GM10248 (cell line): ENCODE measurements around the gene CNTNAP1.

Source experiments
- CTCF ChIA-PET: fragments of 300-600 bp; sonication (Branson Sonifier 250); formaldehyde crosslinking; extraction: SDS; loops from one replicate; lab custom pipeline; 2021; ENCODE audit warnings: antibody characterized with exemption; lab: Yijun Ruan, JAX
- POLR2A ChIA-PET: fragments of 350-650 bp; sonication (Branson Sonifier 250); formaldehyde crosslinking; extraction: SDS; loops from one replicate; lab custom pipeline; 2020; ENCODE audit warnings: antibody characterized with exemption; lab: Yijun Ruan, JAX
- DNase-seq: peaks from one replicate; pipeline ENCODE4 v3.0.0; 2012; ENCODE audit errors: extremely low spot score
- TF ChIP-seq, protein P1 (sequence below): IDR thresholded peaks from 2 replicates; pipeline ENCODE4 v1.5.1; 2012; ENCODE audit warnings: mild to moderate bottlenecking, low read depth; ENCODE audit errors: extremely low read depth, missing control alignments, control extremely low read depth

Gene CNTNAP1

DNA sequence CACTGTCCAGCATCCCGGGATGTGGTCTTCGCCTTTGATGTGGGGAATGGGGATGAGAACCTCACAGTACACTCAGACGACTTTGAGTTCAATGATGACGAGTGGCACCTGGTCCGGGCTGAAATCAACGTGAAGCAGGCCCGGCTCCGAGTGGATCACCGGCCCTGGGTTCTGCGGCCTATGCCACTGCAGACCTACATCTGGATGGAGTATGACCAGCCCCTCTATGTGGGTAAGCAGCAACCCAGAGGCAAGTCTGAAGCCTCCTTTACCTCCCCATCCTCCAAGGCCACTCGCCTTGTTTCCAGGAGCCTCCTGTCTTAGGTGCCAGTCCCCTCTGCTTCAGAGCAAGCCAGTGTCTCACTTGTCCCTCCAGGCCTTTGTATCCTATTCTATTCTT lies 10.2 kb downstream of the CNTNAP1 start:
- POLR2A ChIA-PET, result interaction anchor here (0.8 kb wide), 1 partner anchor 445 kb away, joined by 4 read pairs; no protein-coding TSS in a partner anchor
- DNase-seq, result no peak
- TF ChIP-seq, protein P1, sequence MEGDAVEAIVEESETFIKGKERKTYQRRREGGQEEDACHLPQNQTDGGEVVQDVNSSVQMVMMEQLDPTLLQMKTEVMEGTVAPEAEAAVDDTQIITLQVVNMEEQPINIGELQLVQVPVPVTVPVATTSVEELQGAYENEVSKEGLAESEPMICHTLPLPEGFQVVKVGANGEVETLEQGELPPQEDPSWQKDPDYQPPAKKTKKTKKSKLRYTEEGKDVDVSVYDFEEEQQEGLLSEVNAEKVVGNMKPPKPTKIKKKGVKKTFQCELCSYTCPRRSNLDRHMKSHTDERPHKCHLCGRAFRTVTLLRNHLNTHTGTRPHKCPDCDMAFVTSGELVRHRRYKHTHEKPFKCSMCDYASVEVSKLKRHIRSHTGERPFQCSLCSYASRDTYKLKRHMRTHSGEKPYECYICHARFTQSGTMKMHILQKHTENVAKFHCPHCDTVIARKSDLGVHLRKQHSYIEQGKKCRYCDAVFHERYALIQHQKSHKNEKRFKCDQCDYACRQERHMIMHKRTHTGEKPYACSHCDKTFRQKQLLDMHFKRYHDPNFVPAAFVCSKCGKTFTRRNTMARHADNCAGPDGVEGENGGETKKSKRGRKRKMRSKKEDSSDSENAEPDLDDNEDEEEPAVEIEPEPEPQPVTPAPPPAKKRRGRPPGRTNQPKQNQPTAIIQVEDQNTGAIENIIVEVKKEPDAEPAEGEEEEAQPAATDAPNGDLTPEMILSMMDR, result no peak
- CTCF ChIA-PET, result interaction anchor here (1.0 to 2.1 kb wide), 2 partner anchors 12 kb away, joined by 3 to 6 read pairs; no protein-coding TSS in a partner anchor

DNA sequence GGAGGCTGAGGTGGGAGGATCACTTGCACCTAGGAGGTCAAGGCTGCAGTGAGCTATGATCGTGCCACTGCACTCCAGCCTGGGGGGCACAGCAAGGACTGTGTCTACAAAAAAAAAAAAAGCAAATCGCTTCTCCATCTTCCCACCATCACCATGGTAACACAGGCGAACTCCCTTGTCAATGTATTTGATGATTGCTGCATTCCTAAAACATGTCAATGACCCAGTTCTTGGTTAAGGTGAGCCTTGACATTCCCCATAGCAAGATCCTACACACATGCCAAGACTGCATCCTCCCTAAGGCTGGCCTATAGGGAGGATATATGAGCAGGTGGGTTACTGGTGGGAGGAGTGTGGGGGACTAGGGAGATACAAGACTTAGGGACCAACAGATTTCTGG lies 12.2 kb downstream of the CNTNAP1 start:
- ChIA-PET CTCF (interaction anchor here (0.9 to 2.8 kb wide), 3 partner anchors 12 to 472 kb away, joined by 3 to 8 read pairs (median 3); no protein-coding TSS in a partner anchor), POLR2A (interaction anchor here (0.6 kb wide), 1 partner anchor 298 kb away, joined by 3 read pairs; no protein-coding TSS in a partner anchor)
- DNase-seq, result no peak
- TF ChIP-seq, protein P1, result no peak

DNA sequence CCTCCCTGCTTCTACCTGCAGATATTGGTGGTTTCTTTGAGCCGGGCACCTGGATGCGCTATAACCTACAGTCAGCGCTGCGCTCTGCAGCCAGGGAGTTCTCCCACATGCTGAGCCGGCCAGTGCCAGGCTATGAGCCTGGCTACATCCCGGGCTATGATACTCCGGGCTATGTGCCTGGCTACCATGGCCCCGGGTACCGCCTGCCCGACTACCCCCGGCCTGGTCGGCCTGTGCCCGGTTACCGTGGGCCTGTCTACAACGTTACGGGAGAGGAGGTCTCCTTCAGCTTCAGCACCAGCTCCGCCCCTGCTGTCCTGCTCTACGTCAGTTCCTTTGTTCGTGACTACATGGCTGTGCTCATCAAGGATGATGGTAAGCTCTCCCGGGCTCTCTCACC lies 13.2 kb downstream of the CNTNAP1 start:
- DNase-seq, result no peak
- TF ChIP-seq, protein P1, result no peak
- ChIA-PET CTCF (interaction anchor here (0.6 to 2.8 kb wide), 3 partner anchors 12 to 118 kb away, joined by 3 to 8 read pairs (median 3); partner anchors contain the start of gene PSMC3IP), POLR2A (no interaction called here)

DNA sequence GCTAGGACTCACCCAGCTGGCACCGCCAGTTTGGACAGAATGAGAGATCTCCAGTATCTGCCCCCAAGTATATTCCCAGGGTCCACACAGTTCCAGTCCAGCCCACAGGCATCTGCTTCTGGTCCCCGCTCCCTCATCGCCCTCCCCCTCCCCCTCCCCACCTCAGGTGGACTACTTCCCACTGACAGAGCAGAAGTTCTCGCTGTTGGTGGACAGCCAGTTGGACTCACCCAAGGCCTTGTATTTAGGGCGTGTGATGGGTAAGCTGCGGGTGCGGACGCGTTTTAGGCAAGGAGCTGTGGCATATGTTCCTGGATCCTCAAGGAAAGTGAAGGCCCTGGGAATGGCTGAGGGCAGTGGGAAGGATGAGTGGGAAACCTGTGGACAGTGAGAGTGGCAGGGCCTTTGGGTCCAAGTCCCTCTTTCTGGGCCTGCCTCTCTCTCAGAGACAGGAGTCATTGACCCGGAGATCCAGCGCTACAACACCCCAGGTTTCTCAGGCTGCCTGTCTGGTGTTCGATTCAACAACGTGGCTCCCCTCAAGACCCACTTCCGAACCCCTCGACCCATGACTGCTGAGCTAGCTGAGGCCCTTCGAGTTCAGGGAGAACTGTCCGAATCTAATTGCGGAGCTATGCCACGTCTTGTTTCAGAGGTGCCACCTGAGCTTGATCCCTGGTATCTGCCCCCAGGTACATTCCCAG lies 14.9 kb downstream of the CNTNAP1 start:
- TF ChIP-seq, protein P1, result no peak
- POLR2A ChIA-PET, result no interaction called here
- CTCF ChIA-PET, result interaction anchor here (0.7 to 2.8 kb wide), 5 partner anchors 13 to 69 kb away, joined by 3 to 8 read pairs (median 4); no protein-coding TSS in a partner anchor
- DNase-seq, result no peak

DNA sequence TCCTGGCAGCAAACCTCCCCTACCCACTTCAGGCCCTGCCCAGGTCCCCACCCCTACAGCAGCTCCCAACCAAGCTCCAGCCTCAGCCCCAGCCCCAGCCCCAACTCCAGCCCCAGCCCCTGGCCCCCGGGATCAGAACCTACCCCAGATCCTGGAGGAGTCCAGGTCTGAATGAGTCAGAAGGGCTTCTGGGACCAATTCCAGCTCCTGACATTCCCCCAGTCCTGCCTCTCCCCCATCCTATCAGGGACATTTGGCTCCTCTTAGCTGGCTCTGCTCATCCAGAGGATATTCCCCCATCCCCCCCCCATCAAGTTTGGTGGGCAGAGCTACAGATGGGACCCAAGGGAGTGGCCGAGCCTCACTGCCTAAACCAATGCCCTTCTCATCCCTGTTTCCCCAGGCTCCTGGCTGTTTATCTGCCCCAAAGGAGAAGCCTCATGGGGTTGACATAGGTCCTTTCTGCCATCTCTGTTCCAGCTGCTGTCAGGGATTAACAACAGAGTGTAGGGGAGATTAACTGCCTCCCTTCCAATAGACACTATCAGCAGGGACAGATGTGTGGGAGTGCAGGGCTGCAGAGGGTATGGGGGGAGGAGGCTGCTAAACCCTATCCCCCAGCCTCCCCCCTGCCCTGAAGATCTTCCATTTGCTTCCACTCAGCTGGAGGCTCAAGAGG lies 16.5 kb downstream of the CNTNAP1 start:
- TF ChIP-seq, protein P1, result no peak
- no peak for DNase-seq
- ChIA-PET CTCF (interaction anchor here (1.4 kb wide), 1 partner anchor 18 kb away, joined by 3 read pairs; no protein-coding TSS in a partner anchor), POLR2A (no interaction called here)

DNA sequence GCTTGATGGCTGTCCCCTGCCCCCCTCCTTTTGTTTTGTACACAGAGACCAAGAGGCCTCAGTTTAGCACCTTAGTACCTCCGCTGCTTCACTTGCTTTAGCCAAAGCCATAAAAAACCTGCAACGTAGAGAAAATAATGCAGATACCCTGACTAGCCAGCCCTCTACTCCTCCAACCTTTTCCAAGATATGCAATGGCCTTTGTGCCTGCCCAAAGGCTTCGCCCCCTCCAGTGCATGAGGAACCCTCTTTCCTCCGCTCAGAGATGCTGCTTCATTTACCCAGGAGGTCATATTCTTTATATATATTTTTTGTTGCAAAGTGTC lies 17.0 kb downstream of the CNTNAP1 start:
- ChIA-PET CTCF (interaction anchor here (1.4 kb wide), 1 partner anchor 18 kb away, joined by 3 read pairs; no protein-coding TSS in a partner anchor), POLR2A (no interaction called here)
- no peak for DNase-seq

More for the DNA sequence above, 17.0 kb downstream of the CNTNAP1 start:
- TF ChIP-seq, protein P1, result no peak
